HepG2 (cell line): Measurements from ENCODE around the gene TMEM143. TPM values are rescaled to one million over a fixed set of nuclear protein-coding genes. Genes with fewer than 3 reads are reported as not detected.
A peak's percentile ranks its signal among the peaks of the same experiment; 100 is the strongest.

Experiments used
- ASH2L ChIP-seq: fragments of 300-600, 200-600 bp; sonication (generic); IDR thresholded peaks from 2 replicates; pipeline ENCODE4 v1.7.0; 2017; ENCODE audit warnings: low read depth, mild to moderate bottlenecking, moderate library complexity, mixed read lengths, low read length; ENCODE audit not compliant: insufficient read length
- CTCF ChIP-seq: sonication (generic); formaldehyde crosslinking; IDR thresholded peaks from 2 replicates; pipeline ENCODE4 v1.5.0; 2020; ENCODE audit warnings: mild to moderate bottlenecking, missing genetic modification reagents, moderate library complexity
- EED ChIP-seq: sonication (generic); formaldehyde crosslinking; IDR thresholded peaks from 2 replicates; pipeline ENCODE4 v1.5.0; 2020; ENCODE audit warnings: mild to moderate bottlenecking, missing genetic modification reagents
- ELF1 ChIP-seq: sonication (generic); formaldehyde crosslinking; IDR thresholded peaks from 2 replicates; pipeline ENCODE4 v1.4.0; 2020; ENCODE audit warnings: missing genetic modification reagents
- GATAD1 ChIP-seq: IDR thresholded peaks from 2 replicates; pipeline ENCODE4 v1.6.1; 2016; ENCODE audit warnings: missing genetic modification reagents, missing compliant biosample characterization
- GFI1 ChIP-seq: sonication (generic); formaldehyde crosslinking; IDR thresholded peaks from 2 replicates; pipeline ENCODE4 v1.5.0; 2020; ENCODE audit warnings: missing genetic modification reagents, mild to moderate bottlenecking, borderline replicate concordance
- GMEB2 ChIP-seq: IDR thresholded peaks from 2 replicates; pipeline ENCODE4 v1.6.1; 2016; ENCODE audit warnings: missing biosample characterization, missing genetic modification reagents, low read depth
- KDM3A ChIP-seq: IDR thresholded peaks from 2 replicates; pipeline ENCODE4 v1.6.1; 2018; ENCODE audit warnings: low read depth, missing compliant biosample characterization
- LCORL ChIP-seq, 2 experiments: fragments of 450-650 bp in 1 of 2; sonication (generic) in 1 of 2; formaldehyde crosslinking in 1 of 2; IDR thresholded peaks; 2 replicates each; pipeline versions ENCODE4 v1.5.0 to v1.6.1; 2017 to 2020; ENCODE audit warnings: antibody characterized with exemption in 1 of 2, missing genetic modification reagents in 1 of 2
- MBNL3 ChIP-seq: fragments of 250-450 bp; sonication (Bioruptor Pico); conservative IDR thresholded peaks from 2 replicates; pipeline ENCODE4 v1.8.0; 2022; ENCODE audit warnings: mild to moderate bottlenecking, inconsistent platforms
- SMYD3 ChIP-seq: sonication (generic); formaldehyde crosslinking; IDR thresholded peaks from 2 replicates; pipeline ENCODE4 v1.8.1; 2023; ENCODE audit warnings: mild to moderate bottlenecking, missing genetic modification reagents
- YEATS4 ChIP-seq: sonication (generic); formaldehyde crosslinking; IDR thresholded peaks from 2 replicates; pipeline ENCODE4 v1.4.0; 2020; ENCODE audit warnings: missing genetic modification reagents, borderline replicate concordance
- ZBTB43 ChIP-seq: sonication (generic); formaldehyde crosslinking; conservative IDR thresholded peaks from 2 replicates; pipeline ENCODE4 v1.4.0; 2020; ENCODE audit warnings: missing genetic modification reagents
- ZFP36L1 ChIP-seq: sonication (generic); formaldehyde crosslinking; IDR thresholded peaks from 2 replicates; pipeline ENCODE4 v1.8.0; 2022; ENCODE audit warnings: mild to moderate bottlenecking, missing genetic modification reagents, moderate library complexity
- ZGPAT ChIP-seq: IDR thresholded peaks from 2 replicates; pipeline ENCODE4 v1.6.1; 2016; ENCODE audit warnings: mild to moderate bottlenecking
- ZNF343 ChIP-seq: sonication (generic); formaldehyde crosslinking; IDR thresholded peaks from 2 replicates; pipeline ENCODE4 v1.4.0; 2020; ENCODE audit warnings: mild to moderate bottlenecking, missing genetic modification reagents
- ZNF430 ChIP-seq: sonication (generic); formaldehyde crosslinking; IDR thresholded peaks from 2 replicates; pipeline ENCODE4 v1.9.0; 2021; ENCODE audit warnings: mild to moderate bottlenecking, missing genetic modification reagents
- ZNF644 ChIP-seq: IDR thresholded peaks from 2 replicates; pipeline ENCODE4 v1.6.1; 2016; ENCODE audit warnings: low read depth
- ZNF740 ChIP-seq: sonication (generic); formaldehyde crosslinking; IDR thresholded peaks from 2 replicates; pipeline ENCODE4 v1.4.0; 2020; ENCODE audit warnings: missing genetic modification reagents
- polyA plus RNA-seq, 8 experiments: library from polyadenylated mRNA; depleted of rRNA in 3 of 8; stranded (reverse) in 7 of 8; unstranded in 1 of 8; fragments of >200 nt; fragmentation: Illumina TruSeq in 4 of 8; extraction: Trizol in 4 of 8; gene quantifications; 2 replicates each; pipeline versions ENCODE4 v1.2.1 to v1.2.3, GENCODE V29; 2011 to 2016; ENCODE audit warnings: low read depth in 4 of 8, missing spikeins in 1 of 8, mixed read lengths in 1 of 8; ENCODE audit not compliant: insufficient read depth in 1 of 8
- total RNA-seq, 5 experiments: library from RNA; depleted of rRNA; stranded (reverse); fragments of >200 nt; fragmentation: Illumina TruSeq; extraction: Trizol; gene quantifications; 2 replicates each; pipeline ENCODE4 v1.2.3, GENCODE V29; 2016; ENCODE audit warnings: low read depth in 1 of 5
- TF ChIP-seq, protein P1 (sequence below): sonication (generic); formaldehyde crosslinking; IDR thresholded peaks from 2 replicates; pipeline ENCODE4 v1.9.0; 2022; ENCODE audit warnings: missing genetic modification reagents, mild to moderate bottlenecking, borderline replicate concordance

TMEM143 gene
- total and polyA plus RNA-seq, 2 of the 13 experiments (the other 11 are each of a cell fraction or from before 2014, with no cell fraction given): 7.7 to 11.3 TPM

GRCh38 chr19:48391100-48392005 lies 27.6 kb upstream of the TMEM143 start, which contains the start of gene KDELR1 (continued):
- TF ChIP-seq ZBTB43 (CRISPR knock-in tag) (no peak), ZNF430 (peak; percentile 74; the same call in 1 of the 2 replicates), ZNF740 (CRISPR knock-in tag) (peak; percentile 79), CTCF (CRISPR knock-in tag) (peak; percentile 89), MBNL3 (CRISPR knock-in tag) (no peak), ASH2L (peak; percentile 22), GFI1 (CRISPR knock-in tag) (no peak), SMYD3 (peak; percentile 6; the same call in 1 of the 2 replicates), LCORL (IDR thresholded peaks at IDR 0.05) (no peak), LCORL (CRISPR knock-in tag; IDR thresholded peaks at IDR 0.05) (no peak), ZNF644 (CRISPR knock-in tag) (no peak), ZGPAT (CRISPR knock-in tag) (peak; percentile 15; the same call in 1 of the 2 replicates), GMEB2 (no peak), ZNF343 (CRISPR knock-in tag) (no peak), ELF1 (0 out of 2 replicates have a peak, but pooled peaks have one; percentile 23), KDM3A (0 out of 2 replicates have a peak, but pooled peaks have one; percentile 19), EED (CRISPR knock-in tag) (0 out of 2 replicates have a peak, but pooled peaks have one; percentile 11), YEATS4 (CRISPR knock-in tag) (peak; percentile 19; the same call in 1 of the 2 replicates), GATAD1 (0 out of 2 replicates have a peak, but pooled peaks have one; percentile 16), ZFP36L1 (no peak)
- TF ChIP-seq, protein P1, sequence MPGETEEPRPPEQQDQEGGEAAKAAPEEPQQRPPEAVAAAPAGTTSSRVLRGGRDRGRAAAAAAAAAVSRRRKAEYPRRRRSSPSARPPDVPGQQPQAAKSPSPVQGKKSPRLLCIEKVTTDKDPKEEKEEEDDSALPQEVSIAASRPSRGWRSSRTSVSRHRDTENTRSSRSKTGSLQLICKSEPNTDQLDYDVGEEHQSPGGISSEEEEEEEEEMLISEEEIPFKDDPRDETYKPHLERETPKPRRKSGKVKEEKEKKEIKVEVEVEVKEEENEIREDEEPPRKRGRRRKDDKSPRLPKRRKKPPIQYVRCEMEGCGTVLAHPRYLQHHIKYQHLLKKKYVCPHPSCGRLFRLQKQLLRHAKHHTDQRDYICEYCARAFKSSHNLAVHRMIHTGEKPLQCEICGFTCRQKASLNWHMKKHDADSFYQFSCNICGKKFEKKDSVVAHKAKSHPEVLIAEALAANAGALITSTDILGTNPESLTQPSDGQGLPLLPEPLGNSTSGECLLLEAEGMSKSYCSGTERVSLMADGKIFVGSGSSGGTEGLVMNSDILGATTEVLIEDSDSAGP (CRISPR knock-in tag): peak; percentile 68; the same call in 1 of the 2 replicates
